Hematopoietic multipotent progenitor cell treated with erythropoietin and hydrocortisone succinate and interleukin-3 and kit ligand, for 4 days (in vitro differentiated cells): ENCODE data around the gene SLC2A5.
"Not testable (repeated sequence)": the region's sequence is repeated elsewhere in the genome, so short reads cannot be mapped to it uniquely, and the experiment has no call there.

Experiments
- DNase-seq: peaks from one replicate; pipeline ENCODE4 v3.0.0-alpha.2; 2015

Gene SLC2A5

DNA sequence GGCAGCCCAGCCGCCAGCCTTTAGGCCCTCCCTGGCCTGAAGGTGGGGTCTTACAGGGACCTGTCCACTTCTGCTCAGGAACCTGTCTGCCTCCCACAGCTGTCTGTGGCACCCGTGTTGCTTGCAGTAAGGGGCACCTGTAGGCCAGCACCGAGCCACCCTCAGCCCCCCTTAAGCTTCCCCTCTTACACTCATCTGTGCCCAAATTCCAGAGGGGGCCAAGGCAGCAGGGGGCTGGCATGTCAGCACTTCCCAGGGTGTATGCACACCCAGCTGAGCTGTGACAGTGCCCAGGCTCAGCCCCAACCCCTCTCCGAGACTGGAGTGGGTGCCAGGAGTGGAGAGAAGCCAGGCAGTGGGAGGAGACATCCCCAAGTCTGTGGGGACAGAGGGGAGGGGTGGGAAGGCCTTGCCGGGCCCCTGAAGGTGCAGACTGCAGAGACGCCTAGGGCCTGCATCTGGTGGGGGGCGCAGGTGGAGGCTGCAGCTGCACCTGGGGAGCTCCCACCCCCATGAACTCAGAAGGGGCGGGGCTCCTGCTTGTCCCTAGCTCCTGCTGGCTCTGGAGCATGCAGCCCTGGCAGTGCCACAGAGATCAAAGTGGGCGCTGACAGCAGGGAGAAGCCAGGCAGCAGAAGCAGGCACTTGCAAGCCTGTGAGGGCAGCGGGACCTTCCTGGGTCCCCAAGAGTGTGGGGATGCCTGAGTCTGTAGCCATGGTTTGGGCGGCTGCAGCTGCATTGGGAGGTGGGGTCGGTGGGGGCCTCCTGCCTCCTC, 37.8 kb downstream of the SLC2A5 start:
- no peak for DNase-seq

GRCh38 chr1:9031077-9031476, 38.4 kb downstream of the SLC2A5 start:
- not testable (repeated sequence) for DNase-seq

- DNase-seq = no peak
These were observed 40.3 kb downstream of the SLC2A5 start for GRCh38 chr1:9028921-9029705.

DNA sequence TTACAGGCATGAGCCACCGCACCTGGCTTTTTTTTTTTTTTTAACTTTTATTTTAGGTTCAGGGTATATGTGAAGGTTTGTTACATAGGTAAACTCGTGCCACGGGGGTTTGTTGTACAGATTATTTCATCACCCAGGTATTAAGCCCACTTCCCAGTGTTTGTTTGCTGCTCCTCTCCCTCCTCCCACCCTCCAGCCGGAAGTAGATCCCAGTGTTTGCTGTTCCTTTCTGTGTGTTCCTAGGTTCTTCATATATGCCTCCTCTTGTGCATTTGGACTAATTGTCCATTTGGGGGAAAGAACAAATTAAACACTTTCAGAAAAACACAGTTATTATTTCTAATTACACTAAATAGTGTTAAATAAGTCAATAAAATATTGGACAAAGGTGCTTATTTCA, 42.1 kb downstream of the SLC2A5 start:
- DNase-seq = no peak

DNA sequence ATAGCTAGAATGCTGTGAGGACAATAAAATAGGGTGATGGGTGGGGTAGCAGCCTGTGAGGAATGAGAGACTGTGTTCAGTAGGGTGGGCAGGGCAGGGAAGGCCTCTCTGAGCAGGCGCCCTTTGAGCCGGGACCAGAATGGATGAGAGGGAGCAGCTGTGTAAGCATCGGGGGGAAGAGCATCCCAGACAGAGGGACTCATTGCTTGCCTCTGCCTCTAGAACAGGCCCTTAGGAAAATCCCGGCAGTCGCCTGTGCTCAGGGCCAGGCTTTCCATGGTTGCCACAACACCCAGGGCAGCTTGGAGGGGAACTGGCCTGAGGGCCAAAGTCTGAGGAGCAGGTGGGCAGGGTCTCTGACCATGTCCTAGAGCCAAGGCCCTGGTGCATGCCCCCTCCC, 44.0 kb downstream of the SLC2A5 start:
- DNase-seq = no peak

DNA sequence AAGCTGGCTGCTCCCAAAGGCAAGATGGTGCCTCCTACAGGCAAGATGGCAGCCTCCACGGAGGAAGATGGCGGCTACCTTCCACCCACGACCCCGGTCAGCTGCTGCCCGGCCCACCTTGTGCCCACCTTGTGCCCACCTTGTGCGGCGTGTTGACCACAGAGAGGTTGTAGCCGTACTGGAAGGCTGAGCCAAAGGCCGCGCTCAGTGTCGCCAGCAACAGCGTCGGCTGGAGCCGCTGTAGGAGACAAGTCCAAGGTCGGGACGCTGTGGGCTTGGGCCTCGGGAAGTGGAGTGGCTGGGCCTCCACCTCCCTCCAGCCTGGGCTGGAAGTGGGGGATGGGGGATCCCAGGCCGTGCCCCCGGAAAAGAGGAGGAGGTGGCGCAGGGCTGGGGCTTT, 44.6 kb downstream of the SLC2A5 start:
- DNase-seq = no peak

- no peak for DNase-seq
These were observed 46.7 kb downstream of the SLC2A5 start for GRCh38 chr1:9022773-9023172.

- not testable (repeated sequence) for DNase-seq
These were observed 47.3 kb downstream of the SLC2A5 start for GRCh38 chr1:9022026-9022738.

DNA sequence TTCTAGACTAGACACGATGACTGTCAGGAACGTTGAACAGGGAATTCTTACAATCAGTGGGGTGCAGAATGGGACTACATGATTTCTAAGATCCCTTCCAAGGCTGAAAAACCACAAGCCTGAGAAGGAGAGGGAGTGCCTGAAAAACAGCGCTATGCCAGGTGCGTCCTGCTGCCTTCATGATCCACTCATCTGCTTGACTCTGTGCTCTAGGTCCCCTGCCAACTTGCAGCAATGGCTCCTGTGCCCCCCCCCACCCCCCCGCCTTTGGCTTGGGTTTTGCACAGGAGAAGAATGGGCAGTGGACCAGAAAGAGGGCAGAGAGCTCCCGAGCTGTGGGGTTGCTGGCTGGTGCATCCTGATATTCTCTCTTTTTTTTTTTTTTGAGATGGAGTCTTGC, 49.1 kb downstream of the SLC2A5 start:
- no peak for DNase-seq

- DNase-seq = peak; percentile 12
These were observed 49.5 kb downstream of the SLC2A5 start for GRCh38 chr1:9019896-9020295.

DNA sequence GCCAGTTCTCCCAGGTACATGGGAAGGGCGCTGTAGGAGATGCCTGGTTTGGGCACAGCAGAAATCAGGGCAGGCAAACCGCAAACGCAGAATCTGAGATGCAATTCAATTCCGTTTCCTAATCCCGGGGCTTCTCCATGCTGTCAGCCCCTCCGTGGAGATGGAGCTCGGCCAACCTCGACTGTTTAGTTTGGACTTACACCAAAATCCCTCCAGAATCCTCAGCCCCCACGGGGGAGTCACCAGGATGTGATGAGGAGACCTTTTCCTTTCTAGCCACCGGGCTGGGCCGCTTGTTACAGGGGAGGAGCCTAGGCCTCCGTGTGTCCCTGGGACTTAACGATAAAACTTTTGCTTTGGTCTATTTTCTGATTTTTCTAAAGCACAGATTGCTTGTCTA, 51.1 kb downstream of the SLC2A5 start:
- DNase-seq = no peak

GRCh38 chr1:9016455-9016854, 53.0 kb downstream of the SLC2A5 start:
- no peak for DNase-seq

DNA sequence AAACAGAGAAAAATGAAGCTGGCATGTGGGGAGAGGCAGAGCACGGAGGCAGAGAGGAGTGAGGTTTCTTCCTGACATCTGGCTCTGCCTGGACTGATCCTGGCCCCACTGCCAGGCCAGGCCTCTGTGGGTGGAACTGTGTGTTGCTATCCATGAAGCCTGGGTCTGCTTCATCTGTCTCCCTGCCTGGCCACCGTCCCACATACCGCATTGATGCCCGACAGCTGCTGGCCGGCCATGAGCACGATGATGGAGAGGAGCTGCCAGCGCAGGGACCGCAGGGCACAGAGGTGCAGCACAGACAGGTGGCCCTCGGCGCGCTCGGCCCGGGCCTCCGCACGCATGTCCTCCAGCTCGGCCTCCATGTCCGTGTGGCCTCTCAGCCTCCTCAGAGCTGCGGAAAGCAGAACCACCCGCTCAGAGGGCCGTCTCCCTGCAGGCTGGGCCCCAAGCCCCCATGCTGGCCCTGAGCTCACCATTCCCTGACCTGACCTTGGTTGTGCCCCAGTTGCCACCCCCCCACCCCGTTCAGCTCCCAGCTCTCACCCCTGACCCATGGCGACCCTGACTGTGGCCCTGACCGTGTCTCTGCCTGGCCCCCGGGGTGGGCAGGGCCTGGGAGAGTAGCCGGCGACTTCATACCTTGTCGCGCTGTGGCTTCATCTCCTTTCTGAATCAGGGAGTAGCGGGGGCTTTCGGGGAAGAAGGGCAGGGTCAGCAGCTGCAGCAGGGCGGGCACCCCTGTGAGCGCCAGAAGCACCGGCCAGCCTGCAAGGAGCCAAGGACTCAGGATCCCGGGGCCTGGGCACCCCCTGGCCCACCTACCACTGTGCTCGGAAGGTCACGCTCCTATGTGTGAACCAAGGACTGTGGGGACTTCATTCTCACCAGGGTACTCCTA, 54.7 kb downstream of the SLC2A5 start:
- DNase-seq = no peak

- DNase-seq = no peak
These were observed 55.6 kb downstream of the SLC2A5 start for GRCh38 chr1:9013819-9014218.

DNA sequence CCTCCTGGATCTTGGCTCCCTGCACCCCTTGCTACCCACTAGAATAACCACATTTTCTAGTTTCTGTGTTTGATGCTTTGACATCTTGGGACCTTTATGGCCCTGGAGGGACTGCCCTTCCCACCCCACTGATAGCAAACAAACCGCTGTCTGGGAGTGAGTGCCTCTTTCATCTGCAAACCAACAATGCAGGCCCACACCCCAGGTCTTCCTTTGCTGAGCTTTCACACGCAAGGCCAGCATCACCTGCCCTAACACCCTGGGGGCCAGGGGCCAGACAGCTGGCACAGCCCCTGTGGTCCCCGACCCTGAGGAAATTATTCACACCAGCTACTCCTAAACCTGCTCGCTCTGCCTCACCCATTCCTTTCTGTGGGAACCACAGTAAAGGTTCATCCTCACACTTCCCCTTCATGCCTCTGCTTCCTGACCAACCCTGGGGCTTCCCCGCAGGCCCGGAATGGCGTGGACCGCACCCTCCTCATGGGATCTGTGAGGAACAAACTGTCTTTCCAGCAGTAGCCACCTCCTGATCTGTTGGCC, 58.6 kb downstream of the SLC2A5 start:
- no peak for DNase-seq

DNA sequence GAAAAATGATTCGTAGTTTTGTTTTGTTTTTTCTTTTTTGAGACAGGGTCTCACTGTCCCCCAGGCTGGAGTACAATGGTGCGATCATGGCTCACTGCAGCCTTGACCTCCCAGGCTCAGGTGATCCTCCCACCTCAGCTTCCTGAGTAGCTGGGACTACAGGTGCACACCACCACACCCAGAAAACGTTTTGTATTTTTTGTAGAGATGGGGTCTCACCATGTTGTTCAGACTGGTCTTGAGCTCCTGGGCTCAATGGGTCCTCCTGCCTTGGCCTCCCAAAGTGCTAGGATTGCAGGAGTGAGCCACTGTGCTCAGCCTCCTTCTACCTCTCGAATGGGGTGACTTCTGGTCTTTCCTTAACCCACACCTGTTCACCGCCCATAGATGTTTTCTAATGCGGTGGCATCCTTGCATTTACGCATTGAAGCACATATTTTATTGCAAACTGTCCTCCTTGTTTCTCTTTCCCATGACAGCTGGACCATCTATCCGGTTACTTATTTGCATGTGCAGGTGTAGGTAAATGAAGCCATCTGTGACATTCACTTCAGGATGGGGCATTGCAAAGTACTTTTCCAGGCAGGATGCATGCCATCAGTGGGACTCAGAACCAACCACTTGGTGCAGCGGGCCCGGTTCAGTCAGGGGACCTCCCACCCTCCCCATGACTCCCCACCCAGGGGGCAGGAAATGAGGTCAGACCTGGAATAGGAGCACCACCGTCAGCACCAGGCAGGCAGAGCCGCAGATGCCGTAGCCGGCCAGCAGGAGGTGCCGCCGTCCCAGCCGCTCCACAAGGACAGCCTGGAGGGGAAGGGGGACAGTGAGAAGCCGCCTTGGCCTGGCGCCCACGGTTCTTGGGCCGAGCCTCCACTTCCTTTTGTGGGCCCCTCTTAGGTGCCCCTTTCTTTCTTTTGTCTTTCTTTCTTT, 59.7 kb downstream of the SLC2A5 start:
- peak; percentile 56 for DNase-seq

DNA sequence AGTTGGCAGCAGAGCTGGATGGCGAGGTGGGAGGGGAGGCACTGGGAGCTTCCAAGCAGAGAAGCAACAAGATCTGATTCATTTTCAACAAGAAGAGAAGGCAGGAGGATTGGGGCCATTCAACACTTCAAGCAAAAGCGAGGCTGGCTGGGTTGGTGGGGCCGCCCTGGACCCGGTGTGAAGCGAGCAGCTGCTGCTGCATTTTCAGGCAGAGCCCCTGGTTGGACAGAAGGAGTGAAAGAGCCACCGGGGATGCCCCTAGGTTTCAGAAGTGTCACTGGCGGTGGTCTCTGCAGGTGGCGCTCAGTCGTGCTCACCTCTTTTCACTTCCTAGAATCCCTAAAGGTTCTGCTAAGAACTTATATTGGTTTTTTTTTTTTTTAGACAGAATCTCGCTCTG, 61.2 kb downstream of the SLC2A5 start:
- DNase-seq = no peak

GRCh38 chr1:9006956-9007615, 62.3 kb downstream of the SLC2A5 start:
- DNase-seq = no peak

DNA sequence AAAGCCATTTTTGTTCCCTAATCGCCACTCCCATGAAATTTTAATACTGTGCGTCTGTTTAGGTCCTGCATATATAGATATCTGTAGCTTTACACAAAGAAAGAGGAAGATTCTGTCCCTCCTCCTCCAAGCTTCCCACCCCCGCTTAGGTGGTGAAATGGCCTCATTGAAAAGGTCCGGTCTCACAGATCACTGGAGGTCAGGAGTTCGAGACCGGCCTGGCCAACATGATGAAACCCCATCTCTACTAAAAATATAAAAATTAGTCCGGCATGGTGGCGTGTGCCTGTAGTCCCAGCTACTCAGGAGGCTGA, 64.1 kb downstream of the SLC2A5 start:
- DNase-seq = no peak

DNA sequence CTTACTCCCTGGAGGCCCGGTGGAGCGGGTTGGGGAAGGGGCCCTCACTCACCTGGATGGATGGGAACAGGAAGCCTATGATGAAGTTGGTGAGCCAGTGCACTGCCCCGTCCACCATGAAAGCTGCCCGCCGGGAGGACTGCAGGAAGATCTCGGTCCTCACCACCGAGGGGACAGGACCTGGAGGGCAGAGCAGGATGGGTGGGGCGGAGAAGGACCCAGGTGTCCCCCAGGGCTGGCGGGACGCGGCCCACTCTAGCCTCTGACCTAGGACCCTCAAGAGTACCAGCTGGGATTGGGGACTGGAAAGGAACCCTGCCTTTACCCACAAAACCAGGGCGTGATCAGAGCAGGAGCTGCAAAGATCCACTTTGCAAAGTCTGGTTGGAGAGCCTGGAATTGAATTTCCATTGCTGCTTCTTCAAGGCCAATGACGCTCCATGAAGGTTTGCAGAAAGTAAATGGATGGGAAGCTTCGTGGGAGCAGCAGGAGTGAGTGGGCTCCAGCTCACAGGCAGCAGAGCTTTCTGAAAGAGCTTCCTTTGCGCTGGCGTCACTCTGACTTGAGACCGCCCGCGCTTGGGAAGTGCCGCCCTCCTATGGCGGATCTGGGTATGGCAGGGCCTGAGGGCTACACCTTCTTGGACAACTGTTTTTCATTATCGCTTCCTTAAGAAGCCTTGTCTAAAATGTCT, 64.6 kb downstream of the SLC2A5 start:
- peak; percentile 90 for DNase-seq
